DMS153 (cell line): ENCODE results near the gene OLFM2.
"Not testable (repeated sequence)": the region's sequence is repeated elsewhere in the genome, so short reads cannot be mapped to it uniquely, and the experiment has no call there.

Source experiments
- DNase-seq: peaks from one replicate; lab custom pipeline; 2025; lab: John Stamatoyannopoulos, UW

The OLFM2 gene

DNA sequence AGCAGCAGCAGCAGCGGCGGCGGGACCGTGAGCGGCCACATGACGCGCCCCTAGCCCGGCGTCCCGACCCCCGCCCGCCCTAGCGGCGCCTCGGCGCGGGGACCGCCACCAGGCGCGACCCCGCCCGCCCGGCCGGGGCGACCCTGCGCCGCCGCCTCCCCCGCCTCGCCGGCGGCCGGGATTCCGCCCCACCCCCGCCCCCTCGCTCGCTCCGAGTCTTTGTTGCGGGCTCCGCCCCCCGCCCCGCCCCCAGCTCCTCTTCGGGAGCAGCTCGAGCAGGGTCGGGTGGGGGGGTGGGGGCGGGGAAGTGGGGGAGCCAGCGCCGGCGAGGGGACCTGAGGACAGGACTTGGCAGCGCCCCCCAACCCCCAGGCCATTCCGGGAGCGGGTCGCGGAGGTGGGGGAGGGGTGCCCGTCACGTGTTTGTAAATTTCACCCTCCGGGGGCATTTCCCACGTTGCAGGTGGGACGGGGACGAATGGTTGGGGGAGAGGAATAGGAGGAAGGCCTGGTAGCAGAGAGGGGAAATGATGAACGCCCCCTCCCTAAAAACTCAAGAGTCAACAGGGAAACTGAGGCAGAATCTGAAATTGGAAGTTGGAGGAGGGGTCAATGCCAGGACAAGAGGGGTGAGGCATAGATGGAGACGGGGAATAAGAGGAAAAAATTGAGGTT is at the start of gene OLFM2:
TSS of gene OLFM2 (minus strand) at position 190 of the 675 bp plus-strand sequence. CDS start at position 41, 149 bp downstream.
- DNase-seq, result no peak

DNA sequence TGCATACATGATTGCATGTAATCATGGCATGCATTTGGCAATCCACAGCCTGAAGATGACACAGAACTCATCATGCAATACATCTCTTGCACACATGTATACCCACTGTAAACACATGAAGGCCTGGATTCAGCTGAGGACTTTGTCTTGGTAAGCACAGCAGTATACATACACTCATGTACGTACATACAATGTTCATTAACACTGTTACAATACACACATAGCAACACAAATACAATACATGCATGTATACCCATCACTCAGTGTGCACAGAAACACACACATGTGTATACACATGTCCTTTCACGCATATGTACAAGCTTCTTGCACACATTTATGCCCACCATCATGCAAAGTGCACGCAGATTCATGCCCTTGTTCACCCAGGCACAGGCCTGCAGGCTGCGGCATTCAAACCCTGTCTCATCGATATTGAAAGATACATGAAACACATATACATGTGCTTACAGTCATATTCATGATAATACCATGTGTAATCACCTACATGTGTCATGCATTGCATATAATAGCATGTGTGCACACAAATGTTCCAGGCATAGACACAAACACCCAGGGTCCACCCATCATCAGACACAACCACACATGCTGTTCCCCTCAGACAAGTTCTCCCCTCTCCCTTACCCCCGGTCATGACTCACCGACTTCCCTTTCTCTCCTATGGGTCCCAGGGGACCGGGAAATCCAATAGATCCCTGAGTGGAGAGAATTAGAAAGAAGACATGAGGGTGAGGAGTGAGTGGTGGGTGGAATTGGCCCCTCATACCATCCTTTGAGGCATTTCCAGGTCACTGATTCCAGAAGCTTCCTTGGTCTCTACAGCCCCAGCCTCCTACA is 45.3 kb upstream of the OLFM2 start:
- DNase-seq, result no peak

DNA sequence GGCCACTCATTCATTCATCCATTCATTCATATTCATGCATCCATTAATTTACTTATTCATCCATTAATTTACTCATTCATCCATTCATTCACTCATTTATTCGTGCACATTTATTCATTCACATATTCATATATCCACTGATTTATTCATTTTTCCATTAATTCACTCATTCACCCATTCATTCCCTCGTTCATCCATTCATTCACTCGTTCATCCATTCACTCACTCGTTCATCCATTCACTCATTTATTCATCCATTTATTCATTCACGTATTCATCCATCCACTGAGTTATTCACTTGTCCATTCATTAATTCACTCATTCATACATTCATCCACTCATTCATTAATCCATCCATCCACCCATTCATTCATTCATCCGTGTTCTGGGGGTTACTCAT is 35.8 kb upstream of the OLFM2 start:
- DNase-seq, result no peak

DNA sequence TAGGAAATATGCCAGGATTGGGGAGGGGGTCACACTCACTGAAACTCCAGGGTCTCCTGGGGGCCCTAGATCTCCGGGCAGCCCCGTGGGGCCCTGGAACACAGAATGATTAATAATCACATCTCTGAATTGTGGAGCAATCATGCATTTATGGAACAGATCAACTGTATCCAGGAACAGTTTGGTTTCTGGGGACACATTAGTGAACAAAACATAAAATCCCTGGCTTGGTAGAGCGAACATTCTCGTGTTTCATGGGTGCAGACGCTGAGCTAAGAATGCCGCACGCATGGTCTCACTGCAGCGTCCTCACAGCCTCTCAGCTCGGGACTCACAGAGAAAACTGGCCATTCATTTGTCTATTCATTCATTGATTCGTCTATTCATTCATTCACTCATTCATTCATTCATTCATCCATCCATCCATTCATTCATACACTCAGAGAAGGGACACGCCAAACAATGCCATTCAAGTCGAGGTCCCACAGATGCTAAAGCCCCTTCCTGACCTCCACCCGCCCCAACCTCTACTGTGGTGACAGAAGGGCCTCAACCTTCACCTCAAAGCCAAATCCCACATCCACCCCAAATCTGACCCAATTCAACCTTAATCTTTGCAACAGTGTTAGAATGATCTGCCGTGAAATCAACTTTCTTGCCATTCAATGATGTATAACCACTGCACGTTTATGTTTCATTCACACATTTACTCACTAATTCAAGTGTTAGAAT is 35.0 kb upstream of the OLFM2 start:
- DNase-seq, result no peak

DNA sequence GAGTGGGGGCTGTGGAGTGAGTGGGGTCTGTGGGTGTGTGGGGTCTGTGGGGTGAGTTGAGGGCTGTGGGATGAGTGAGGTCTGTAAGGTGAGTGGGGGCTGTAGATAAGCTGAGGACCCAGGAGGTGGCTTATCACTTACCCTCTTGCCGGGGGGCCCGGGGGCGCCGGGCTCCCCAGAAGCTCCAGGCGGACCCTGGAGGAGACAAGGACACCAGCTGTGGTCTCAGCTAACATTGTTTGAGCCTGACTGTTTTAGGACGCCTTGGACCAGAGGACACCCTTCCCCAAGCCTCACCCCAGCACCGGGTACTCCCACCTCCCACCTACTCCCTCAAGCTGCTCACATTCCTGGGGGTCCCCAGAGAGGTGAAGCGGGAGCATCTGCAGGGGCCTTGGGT is 34.2 kb upstream of the OLFM2 start:
- DNase-seq, result no peak

DNA sequence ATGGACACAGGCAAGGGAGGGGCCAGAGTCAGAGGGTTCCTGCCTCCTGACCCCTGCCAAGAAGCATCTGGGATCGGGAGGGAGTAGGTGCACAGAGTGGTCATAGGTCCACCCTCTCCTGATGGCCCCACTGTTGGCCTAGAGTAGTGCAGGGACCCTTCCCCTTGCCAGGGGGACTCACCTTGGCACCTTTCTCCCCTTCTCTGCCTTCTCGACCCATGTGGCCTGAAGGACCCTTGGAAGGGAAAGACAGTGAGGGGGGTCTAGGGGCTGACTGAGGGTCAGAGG is 33.3 kb upstream of the OLFM2 start:
- no peak for DNase-seq

DNA sequence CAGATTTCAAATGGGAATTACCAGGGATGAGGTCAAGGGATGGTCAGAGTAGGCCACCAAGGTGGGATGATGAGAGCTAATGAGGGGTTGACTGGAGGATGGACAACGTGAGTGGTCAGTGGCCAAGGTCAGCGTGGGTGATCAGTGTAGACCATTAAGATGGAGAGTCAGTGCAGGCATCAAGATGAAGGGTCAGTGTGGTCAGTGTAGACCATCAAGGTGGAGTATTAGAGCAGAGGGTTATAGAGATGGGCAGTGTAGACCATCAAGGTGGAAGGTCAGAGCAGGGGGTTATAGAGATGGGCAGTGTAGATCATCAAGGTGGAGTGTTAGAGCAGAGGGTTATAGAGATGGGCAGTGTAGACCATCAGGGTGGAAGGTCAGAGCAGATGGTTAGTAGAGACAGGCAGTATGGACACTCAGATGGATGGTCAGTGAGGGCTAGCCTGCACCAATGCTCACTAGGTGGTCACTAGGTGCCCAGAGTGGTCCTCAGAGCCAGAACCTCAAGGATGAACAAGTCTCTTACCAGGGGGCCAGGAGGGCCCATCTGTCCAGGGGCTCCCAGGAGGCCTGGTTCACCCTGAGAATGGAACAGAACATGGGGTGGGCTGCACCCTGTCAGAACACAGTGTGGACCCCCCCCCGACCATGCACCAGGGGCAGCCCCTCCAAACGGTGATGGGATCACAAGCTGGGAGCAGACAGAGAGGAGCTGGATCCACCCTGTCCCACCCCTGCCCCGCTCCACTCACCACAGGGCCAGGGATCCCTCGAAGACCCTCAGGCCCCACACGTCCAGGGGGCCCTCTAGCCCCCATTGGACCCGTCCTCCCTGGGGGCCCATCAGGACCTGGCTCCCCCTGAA is 32.7 kb upstream of the OLFM2 start:
- no peak for DNase-seq

DNA sequence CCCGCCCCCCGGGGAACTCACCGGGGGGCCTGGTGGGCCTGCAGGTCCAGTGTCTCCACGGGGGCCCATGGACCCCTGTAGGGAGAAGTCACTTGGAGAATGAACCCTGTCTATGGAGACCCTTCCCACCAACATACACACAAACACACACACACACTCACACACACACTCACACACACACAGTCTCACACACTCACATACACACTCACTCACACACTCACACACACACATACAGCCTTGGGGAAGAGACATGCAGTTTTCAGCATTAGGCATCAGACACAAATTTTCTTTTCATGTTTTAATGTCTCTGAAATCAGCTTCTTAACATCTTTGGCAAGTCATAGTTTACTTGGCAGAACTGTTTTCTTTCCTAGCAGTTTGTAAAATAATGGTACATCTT is 31.0 kb upstream of the OLFM2 start:
- DNase-seq, result no peak

DNA sequence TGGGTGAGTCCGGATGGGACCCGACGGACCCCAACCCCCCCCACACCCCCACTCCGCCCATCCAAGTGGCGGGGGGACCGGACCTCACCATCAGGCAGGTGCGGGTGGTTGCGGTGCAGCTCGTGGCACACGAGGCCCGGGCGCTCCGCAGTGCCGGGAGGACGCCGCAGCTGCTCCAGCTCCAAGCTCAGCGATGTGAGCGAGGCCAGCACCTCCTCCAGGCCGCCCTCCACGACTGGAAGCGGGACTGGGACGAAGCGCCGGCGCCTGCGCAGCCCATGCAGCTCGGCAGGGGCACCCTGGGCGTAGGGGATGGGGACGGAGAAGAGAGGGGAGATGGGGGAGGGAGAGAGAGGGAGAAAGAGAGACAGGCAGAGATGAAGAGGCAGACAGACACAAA is 30.1 kb upstream of the OLFM2 start:
- DNase-seq, result no peak

DNA sequence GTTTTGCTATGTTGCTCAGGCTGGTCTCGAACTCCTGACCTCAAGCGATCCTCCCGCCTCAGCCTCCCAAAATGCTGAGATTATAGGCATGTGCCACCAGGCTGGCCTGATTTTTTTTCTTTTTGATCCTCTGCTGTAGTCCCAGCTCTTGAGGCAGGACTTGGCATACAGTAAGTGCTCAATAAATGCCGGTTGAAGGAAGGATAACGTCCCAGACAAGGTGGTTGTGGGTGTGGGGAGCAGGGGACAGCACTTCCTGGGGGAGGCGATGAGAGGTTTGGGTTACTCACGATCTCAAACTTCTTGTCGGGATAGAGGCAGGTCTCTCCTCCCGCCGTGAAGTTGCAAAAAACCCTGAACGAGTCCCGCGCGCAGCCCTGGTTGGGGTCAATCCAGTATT is 29.7 kb upstream of the OLFM2 start:
- no peak for DNase-seq

DNA sequence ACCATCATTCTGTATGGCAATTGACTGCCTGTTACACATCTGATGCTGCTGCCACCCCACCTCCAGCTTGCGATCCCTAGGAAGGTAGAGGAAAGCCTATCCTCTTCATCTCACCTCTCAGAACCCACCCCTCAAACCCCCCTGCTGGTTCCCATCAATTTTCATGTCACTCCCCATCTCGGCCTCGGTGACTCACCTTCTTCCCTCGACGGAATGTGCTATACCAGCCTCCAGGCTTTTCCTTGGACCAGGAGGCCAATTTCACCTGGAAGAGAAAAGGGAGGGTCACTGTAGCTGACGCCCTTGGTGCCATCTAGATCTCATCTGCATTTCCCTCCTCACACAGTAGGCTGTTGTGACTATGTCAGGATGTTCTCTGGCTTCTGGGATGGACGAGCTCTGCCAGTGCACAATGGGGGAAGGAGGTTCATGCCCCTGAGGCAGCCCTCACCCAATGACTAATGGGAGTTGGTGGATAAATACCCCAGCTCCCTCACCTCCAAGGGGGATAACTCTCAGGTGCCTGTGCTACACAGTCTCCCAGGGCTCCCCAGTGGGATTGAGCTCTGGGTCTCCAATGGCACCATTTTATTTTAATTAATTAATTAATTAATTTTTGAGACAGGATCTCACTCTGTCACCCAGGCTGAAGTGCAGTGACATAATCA is 26.4 kb upstream of the OLFM2 start:
- no peak for DNase-seq

DNA sequence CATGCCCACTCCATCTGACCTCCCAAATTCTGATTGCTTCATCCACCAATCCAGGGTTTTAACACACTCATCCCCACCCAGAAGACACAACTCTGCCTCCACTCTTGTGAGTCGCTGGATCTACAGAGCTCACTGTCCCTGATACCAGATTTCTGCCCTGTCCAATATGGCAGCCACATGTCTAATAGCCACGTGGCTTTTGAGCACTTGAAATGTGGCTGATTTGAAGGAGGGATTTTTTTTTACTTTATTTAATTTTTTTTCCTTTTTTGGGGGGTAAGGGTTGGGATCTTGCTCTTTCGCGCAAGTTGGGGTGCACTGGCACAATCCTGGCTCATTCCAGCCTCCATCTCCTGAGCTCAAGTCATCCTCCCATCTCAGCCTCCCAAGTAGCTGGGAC is 24.8 kb upstream of the OLFM2 start:
- no peak for DNase-seq

DNA sequence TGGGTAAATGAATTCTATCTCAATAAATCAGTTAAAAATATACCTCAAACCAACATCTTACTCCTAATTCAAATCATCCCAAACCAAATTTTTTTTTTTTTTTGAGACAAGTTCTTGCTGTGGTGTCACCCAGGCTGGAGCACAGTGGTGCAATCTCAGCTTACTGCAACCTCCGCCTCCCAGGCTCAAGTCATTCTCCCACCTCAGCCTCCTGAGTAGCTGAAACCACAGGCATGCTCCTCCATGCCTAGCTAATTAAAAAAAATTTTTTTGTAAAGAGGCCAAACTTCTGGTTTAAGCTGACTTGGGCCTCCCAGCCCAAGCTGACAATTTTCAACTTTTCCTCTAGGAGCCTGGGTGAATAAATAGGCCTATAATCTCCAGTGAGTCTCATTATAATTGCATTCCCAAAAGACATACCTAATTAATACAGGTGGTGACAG is 22.1 kb upstream of the OLFM2 start:
- no peak for DNase-seq

DNA sequence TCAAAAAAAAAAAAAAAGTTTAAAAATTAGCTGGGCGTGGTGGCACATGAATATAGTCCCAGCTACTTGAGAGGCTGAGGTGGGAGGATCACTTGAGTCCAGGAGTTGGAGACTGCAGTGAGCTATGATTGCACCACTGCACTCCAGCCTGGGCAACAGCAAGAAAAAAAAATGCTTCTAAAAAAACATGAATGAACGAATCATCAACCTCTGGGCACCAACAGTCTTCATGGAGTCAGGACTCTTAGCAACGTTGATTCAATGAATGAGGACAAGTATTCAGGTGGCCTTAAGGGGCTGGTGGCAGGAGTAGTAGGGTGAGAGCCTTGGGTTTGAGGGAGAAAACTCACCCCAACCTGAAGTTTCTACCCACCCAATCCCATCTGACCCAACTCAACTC is 20.6 kb upstream of the OLFM2 start:
- DNase-seq, result no peak

DNA sequence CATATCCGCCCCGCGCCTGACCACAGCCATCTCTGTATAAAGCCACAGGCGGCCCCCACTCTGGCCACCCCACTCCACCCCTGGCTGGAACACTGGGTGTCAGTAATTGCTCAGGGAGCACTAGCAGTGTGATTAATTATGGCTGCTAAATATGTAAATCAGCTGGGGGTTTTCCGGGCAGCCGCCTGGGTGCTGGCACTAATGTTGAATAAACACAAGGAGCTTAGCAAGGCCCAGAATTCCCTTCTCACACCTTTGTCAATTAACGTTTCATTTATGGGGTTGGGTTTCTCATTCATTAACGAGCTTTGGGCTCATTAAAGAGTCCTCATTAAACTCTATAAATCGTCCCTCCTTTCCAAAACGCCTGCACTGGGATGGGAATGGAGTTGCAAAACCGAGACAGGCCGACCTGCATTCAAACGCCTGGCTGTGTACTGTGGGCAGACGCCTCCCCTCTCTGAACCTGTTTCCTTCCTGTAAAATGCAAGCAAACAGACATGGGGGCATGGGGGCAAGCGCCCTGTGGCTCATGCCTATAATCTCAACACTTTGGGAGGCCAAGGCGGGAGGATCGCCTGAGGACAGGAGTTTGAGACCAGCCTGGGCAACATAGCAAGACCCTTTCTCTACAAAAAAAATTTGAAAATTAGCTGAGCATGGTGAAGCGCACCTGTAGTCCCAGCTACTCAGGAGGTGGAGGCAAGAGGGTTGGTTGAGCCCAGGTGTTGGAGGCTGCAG is 17.7 kb upstream of the OLFM2 start:
- no peak for DNase-seq

DNA sequence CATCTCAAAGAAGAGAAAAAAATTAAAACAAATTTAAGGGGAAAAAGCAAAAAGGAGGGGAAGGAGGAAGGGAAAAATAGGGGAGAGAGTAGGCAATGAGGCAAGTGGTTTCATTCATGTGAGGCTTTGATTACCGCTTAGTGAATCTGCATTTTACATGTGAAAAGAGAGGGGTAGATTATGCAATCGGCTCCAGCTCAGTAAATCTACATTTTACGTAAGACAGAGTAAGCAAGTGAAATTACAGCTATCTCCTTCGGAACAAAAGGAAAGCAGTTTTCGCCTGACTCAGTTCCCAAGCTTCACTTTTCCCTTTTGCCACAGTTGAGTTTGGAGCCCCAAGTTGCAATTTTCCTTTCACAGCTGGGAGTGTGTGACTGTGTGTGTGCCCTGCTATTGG is 16.0 kb upstream of the OLFM2 start:
- no peak for DNase-seq

DNA sequence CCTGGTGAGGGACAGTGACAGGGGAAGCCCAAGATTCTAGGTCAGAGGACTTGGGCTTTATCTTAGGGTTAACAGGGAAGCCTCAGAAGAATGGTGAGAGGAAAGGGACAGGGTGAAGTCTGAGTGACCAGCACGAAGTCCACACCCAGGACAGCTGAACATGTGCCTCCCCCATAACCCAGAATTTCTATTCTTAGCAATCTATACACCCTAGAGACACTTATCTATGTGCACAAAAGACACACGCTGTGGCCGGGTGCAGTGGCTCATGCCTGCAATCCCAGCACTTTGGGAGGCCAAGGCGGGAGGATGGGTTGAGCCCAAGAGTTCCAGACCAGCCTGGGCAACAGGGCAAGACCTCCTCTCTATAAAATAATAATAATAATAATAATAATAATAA is 11.1 kb upstream of the OLFM2 start:
- DNase-seq, result no peak

DNA sequence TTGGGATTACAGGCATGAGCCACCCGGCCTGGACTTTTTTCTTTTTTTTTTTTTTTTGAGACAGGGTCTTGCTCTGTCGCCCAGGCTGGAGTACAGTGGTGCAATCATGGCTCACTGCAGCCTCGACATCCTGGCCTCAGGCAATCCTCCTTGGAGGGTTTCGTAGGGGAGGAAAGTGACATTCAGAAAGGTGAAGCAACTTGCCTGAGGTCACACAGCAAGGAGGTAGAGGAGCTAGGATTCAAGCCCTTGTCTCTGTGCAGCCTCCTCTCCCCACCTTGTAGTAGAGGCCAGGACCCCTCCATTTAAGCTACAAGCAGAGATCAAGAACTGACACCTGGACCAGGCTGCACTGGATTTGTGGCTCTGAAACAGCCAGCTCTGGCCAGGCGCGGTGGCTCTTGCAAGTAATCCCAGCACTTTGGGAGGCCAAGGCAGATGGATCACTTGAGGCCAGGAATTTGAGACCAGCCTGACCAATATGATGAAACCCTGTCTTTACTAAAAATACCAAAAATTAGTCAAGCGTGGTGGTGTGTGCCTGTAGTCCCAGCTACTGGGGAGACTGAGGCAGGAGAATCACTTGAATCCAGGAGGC is 10.3 kb upstream of the OLFM2 start:
- DNase-seq, result not testable (repeated sequence)

DNA sequence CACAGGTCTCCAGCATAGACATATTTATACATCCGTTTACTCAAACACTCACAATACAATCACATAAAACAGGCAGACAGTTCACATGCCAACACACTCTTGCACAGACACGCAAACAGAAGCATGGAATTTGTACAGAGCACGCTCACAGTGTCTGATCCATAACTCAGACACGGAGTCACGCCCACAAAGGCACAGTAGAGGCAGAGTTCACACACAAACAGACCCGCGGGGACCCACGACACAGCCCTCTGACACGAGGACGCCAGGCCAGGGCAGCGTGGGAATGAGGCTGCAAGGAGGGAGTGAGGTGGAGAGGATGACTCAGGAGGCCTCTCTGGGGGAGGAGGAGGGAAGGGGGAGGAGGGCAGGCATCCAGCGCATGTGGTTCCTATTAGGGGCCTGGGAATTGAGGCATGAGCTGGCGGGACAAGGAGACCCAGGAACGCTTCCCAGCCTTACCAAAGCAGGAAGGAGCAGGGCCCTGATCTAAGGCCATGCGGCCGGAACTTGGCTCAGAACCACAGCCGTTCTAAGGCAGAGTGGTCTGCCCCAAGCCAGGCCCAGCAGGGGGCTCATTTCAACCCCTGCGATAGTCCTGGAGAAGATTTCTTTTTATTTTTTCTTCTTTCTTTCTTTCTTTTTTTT is 9.1 kb upstream of the OLFM2 start:
- DNase-seq, result no peak

DNA sequence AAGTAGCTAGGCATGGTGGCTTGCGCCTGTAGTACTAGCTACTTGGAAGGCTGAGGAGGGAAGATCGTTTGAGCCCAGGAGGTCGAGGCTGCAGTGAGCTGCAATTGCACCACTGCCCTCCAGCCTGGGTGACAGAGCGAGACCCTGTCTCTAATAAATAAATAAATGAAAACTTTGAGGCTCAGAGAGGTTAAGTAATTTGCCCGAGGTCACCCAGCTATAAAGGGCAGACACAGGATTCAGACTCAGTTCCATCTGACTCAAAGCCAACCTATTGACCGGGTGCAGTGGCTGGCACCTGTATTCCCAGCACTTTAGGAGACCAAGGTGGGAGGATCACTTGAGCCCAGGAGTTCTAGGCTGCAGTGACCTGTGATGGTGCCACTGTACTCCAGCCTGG is 7.4 kb upstream of the OLFM2 start:
- DNase-seq, result no peak
